ENCODE data around the gene KCNK6. TPM values are rescaled to one million over a fixed set of nuclear protein-coding genes. Genes with fewer than 3 reads are reported as not detected.
"Not testable (repeated sequence)": the region's sequence is repeated elsewhere in the genome, so short reads cannot be mapped to it uniquely, and the experiment has no call there.

Gene KCNK6
- total and polyA plus RNA-seq, 2 of the 8 experiments (the other 6 are each of a cell fraction or from before 2014, with no cell fraction given): 10.6 to 13.3 TPM

DNA sequence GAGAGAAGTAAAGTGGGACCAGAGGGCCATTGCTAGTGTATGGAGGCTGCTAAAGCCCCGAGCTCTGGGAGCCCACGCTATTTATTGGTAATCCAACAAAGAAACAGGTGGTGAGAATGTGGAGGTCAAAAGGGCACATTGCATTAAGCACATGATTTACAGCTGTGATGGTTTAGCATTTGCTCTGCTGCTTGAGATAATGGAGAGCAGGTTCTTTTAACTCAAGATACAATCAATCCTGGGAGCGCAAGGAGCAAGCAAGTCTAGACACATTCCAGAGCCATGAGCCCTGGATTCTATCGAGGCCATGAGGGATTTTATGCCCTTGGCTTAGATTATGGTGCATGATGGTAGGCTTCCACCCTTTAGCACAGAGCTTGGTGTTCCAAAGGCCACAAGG lies 19.4 kb downstream of the KCNK6 start:
- not testable (repeated sequence) for H2BK5ac ChIP-seq (ENCODE audit: low read depth, low read length); DNase-seq (ENCODE audit: low read depth in 1 of 2, low spot score in 2 of 2); H2BK15ac ChIP-seq (ENCODE audit: low read length); FAIRE-seq; H3K23ac ChIP-seq (ENCODE audit: insufficient read length); H3K27me3 ChIP-seq (replicated peaks in 1 of 4; ENCODE audit: control insufficient read depth in 3 of 4, extremely low read depth in 1 of 4, insufficient read depth in 3 of 4, low read length in 3 of 4); H4K8ac ChIP-seq (ENCODE audit: extremely low read depth, insufficient read depth, low read length); H4K5ac ChIP-seq (ENCODE audit: insufficient read length, low read depth, low read length); H3K14ac ChIP-seq (ENCODE audit: insufficient read length); H3K9me3 ChIP-seq (ENCODE audit: insufficient read depth in 2 of 2, low read depth in 1 of 2, low read length in 1 of 2); H3K4ac ChIP-seq (replicated peaks; ENCODE audit: insufficient read length, low read depth, low read length); H3K4me2 ChIP-seq (ENCODE audit: insufficient read depth in 1 of 2, low read depth in 2 of 2, low read length in 2 of 2); H3K4me1 ChIP-seq (replicated peaks in 1 of 4; ENCODE audit: control insufficient read depth in 3 of 4, insufficient read depth in 4 of 4, low read length in 3 of 4); H3K27ac ChIP-seq (ENCODE audit: low read depth, low read length); H2AK5ac ChIP-seq (ENCODE audit: low read depth, low read length); H3K56ac ChIP-seq (replicated peaks; ENCODE audit: insufficient read length, low read depth, low read length); H3K9ac ChIP-seq (replicated peaks in 1 of 4; ENCODE audit: extremely low read depth in 1 of 4, low read depth in 3 of 4, low read length in 3 of 4); H2BK20ac ChIP-seq (ENCODE audit: low read length); H3K36me3 ChIP-seq (ENCODE audit: control insufficient read depth in 2 of 4, insufficient read depth in 4 of 4, low read length in 3 of 4); H2AFZ ChIP-seq (ENCODE audit: low read length); H3K79me2 ChIP-seq (ENCODE audit: control insufficient read depth in 1 of 2, insufficient read depth in 2 of 2, low read length in 2 of 2); H4K20me1 ChIP-seq (replicated peaks in 1 of 2; ENCODE audit: control insufficient read depth in 1 of 2, insufficient read depth in 2 of 2, low read length in 2 of 2); H3K18ac ChIP-seq (ENCODE audit: extremely low read depth, low read length); H4K91ac ChIP-seq (replicated peaks; ENCODE audit: insufficient read length, low read length); H2BK120ac ChIP-seq (replicated peaks; ENCODE audit: low read depth, low read length); H2BK12ac ChIP-seq (ENCODE audit: low read depth, low read length); H3K79me1 ChIP-seq (ENCODE audit: low read depth, low read length); H3K4me3 ChIP-seq (ENCODE audit: extremely low read depth in 1 of 4, insufficient read depth in 2 of 4, low read depth in 3 of 4, low read length in 4 of 4)
- ChIA-PET CTCF (ENCODE audit: partially characterized antibody) (interaction anchor here (0.6 to 2.5 kb wide), 4 partner anchors 45 to 108 kb away, joined by 3 to 7 read pairs (median 6); no protein-coding TSS in a partner anchor), POLR2A (ENCODE audit: partially characterized antibody) (interaction anchor here (1.1 kb wide), 1 partner anchor 13 kb away, joined by 4 read pairs; no protein-coding TSS in a partner anchor)
- H3K23me2 ChIP-seq (ENCODE audit: low read depth, low read length): peaks cover 12% of the 10 kb centered on the region
- 96% methylated on average over 3 of the region's 4 CpGs; no CpG with 5 or more reads in 1 of the 2 experiments for WGBS, 2 experiments (ENCODE audit: extremely low coverage in 1 of 2, insufficient coverage in 1 of 2, insufficient read length in 1 of 2, insufficient replicate concordance in 2 of 2, low coverage in 1 of 2, low lambda C conversion rate in 2 of 2, missing lambda C conversion rate in 1 of 2)

Data from H1 (cell line).